ENCODE results near the gene MDH2. TPM values are rescaled to one million over a fixed set of nuclear protein-coding genes. Genes with fewer than 3 reads are reported as not detected.
"Not testable (repeated sequence)": the region's sequence is repeated elsewhere in the genome, so short reads cannot be mapped to it uniquely, and the experiment has no call there.

The MDH2 gene
- total and polyA plus RNA-seq, 4 donors: 54.3 to 200 (median 85.6) TPM

DNA sequence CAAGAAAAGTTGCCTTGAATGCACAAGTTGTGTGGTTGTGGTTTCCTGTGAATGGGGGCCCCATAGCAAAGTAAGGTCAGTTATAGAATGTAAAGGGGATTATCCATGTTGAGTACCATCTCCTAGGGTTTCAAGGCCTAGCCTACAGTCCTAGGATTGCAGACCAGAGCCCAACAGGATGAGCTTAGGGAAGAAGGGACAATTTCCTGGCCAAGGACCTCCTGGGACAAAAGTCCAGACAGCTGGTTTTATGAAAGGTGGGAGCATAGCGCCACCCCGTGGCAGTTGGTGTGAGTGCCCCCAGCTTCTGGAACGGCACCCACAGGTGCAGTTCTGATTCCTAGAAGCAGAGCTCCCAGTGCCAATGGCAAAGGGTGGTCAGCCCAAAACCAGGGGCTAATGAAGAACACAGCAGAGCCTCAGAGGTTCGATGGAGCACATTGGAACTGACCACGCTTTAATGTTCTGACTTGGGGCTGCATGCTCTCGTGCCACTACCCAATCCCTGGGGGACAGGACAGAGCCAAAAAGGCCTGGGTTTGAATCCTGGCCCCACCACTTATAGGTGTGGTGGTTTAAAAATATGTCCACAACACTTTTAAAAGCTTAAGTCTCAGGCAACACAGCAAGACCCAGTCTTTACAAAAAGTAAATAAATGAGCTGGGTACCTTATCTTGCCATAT lies 27.7 kb upstream of the MDH2 start:
- H3K9me3 ChIP-seq (ENCODE audit: control insufficient read depth in 4 of 4, insufficient read depth in 3 of 4, low read length in 3 of 4): no peaks in the 10 kb centered on the region
- peaks cover 6 to 13% (median 10%) of the 10 kb centered on the region in 4 donors for H3K36me3 ChIP-seq (ENCODE audit: control insufficient read depth in 4 of 4, insufficient read depth in 4 of 4, low read length in 4 of 4)
- ATAC-seq (ENCODE audit: insufficient read depth, low FRiP score) (peak; percentile 75), DNase-seq (peak; percentile 60 to 72 (median 68))
- no peak overlapping the region for H3K9ac ChIP-seq (ENCODE audit: insufficient read depth in 1 of 2, low read length in 2 of 2)
- no peaks in the 10 kb centered on the region for H3K27me3 ChIP-seq (ENCODE audit: control insufficient read depth in 3 of 3, insufficient read depth in 3 of 3, low read length in 2 of 3)
- no peak overlapping the region for H3K4me3 ChIP-seq
- no peak overlapping the region for H3K27ac ChIP-seq (ENCODE audit: low read depth in 1 of 2, low read length in 1 of 2)
- peak; percentile 85 for TF ChIP-seq CTCF (IDR thresholded peaks at IDR 0.05; ENCODE audit: control extremely low read depth, extremely low read depth)
- peaks cover 0 to 6% (median 0%) of the 10 kb centered on the region in 5 donors for H3K4me1 ChIP-seq (ENCODE audit: control insufficient read depth in 5 of 5, insufficient read depth in 5 of 5, low read length in 5 of 5)
- 45 to 47% methylated on average over 6 of the region's 6 CpGs for WGBS, 2 donors

GRCh38 chr7:76022026-76022780 lies 25.7 kb upstream of the MDH2 start:
- Histone ChIP-seq H3K27ac (ENCODE audit: low read depth in 1 of 2, low read length in 1 of 2) (no peak overlapping the region), H3K9ac (ENCODE audit: insufficient read depth in 1 of 2, low read length in 2 of 2) (no peak overlapping the region)
- ATAC-seq (ENCODE audit: insufficient read depth, low FRiP score): no peak

GRCh38 chr7:76023002-76023401 lies 24.9 kb upstream of the MDH2 start:
- ATAC-seq (ENCODE audit: insufficient read depth, low FRiP score): peak; percentile 53
- TF ChIP-seq CTCF (IDR thresholded peaks at IDR 0.05; ENCODE audit: control extremely low read depth, extremely low read depth): no peak
- H3K9me3 ChIP-seq (ENCODE audit: control insufficient read depth in 4 of 4, insufficient read depth in 3 of 4, low read length in 3 of 4): no peaks in the 10 kb centered on the region
- H3K27ac ChIP-seq (ENCODE audit: low read depth in 1 of 2, low read length in 1 of 2): no peak overlapping the region
- H3K4me1 ChIP-seq (ENCODE audit: control insufficient read depth in 5 of 5, insufficient read depth in 5 of 5, low read length in 5 of 5): peaks cover 0 to 6% (median 0%) of the 10 kb centered on the region in 5 donors
- no peak overlapping the region for H3K4me3 ChIP-seq
- H3K36me3 ChIP-seq (ENCODE audit: control insufficient read depth in 4 of 4, insufficient read depth in 4 of 4, low read length in 4 of 4): peaks cover 6 to 13% (median 8%) of the 10 kb centered on the region in 4 donors
- H3K9ac ChIP-seq (ENCODE audit: insufficient read depth in 1 of 2, low read length in 2 of 2): no peak overlapping the region
- WGBS, 2 donors: 19 to 41% methylated on average over 4 of the region's 4 CpGs
- H3K27me3 ChIP-seq (ENCODE audit: control insufficient read depth in 3 of 3, insufficient read depth in 3 of 3, low read length in 2 of 3): no peaks in the 10 kb centered on the region
- DNase-seq: peak in 1 of 3 donors; percentile 25

More at GRCh38 chr7:76022026-76022780, 25.7 kb upstream of the MDH2 start:
- 72 to 92% methylated on average over 7 of the region's 7 CpGs for WGBS, 2 donors
- peaks cover 6 to 13% (median 8%) of the 10 kb centered on the region in 4 donors for H3K36me3 ChIP-seq (ENCODE audit: control insufficient read depth in 4 of 4, insufficient read depth in 4 of 4, low read length in 4 of 4)
- no peak overlapping the region for H3K4me3 ChIP-seq
- TF ChIP-seq CTCF (IDR thresholded peaks at IDR 0.05; ENCODE audit: control extremely low read depth, extremely low read depth): no peak
- H3K4me1 ChIP-seq (ENCODE audit: control insufficient read depth in 5 of 5, insufficient read depth in 5 of 5, low read length in 5 of 5): peaks cover 0 to 6% (median 0%) of the 10 kb centered on the region in 5 donors
- no peaks in the 10 kb centered on the region for H3K9me3 ChIP-seq (ENCODE audit: control insufficient read depth in 4 of 4, insufficient read depth in 3 of 4, low read length in 3 of 4)
- no peaks in the 10 kb centered on the region for H3K27me3 ChIP-seq (ENCODE audit: control insufficient read depth in 3 of 3, insufficient read depth in 3 of 3, low read length in 2 of 3)
- DNase-seq: no peak

GRCh38 chr7:76029682-76030081 lies 18.2 kb upstream of the MDH2 start:
- H3K27ac ChIP-seq (ENCODE audit: low read depth in 1 of 2, low read length in 1 of 2); ATAC-seq (ENCODE audit: insufficient read depth, low FRiP score); H3K9ac ChIP-seq (ENCODE audit: insufficient read depth in 1 of 2, low read length in 2 of 2); H3K9me3 ChIP-seq (ENCODE audit: control insufficient read depth in 4 of 4, insufficient read depth in 3 of 4, low read length in 3 of 4); H3K27me3 ChIP-seq (ENCODE audit: control insufficient read depth in 3 of 3, insufficient read depth in 3 of 3, low read length in 2 of 3); H3K4me1 ChIP-seq (ENCODE audit: control insufficient read depth in 5 of 5, insufficient read depth in 5 of 5, low read length in 5 of 5); H3K4me3 ChIP-seq; H3K36me3 ChIP-seq (ENCODE audit: control insufficient read depth in 4 of 4, insufficient read depth in 4 of 4, low read length in 4 of 4); DNase-seq: not testable (repeated sequence)
- WGBS, 2 donors: 97 to 98% methylated on average over 7 of the region's 7 CpGs
